Neural progenitor cell (in vitro differentiated cells): Measurements from ENCODE around the gene MAP3K3. TPM values are rescaled to one million over a fixed set of nuclear protein-coding genes. Genes with fewer than 3 reads are reported as not detected.

Experiments used
- DNase-seq: peaks from one replicate; pipeline ENCODE4 v3.0.0-alpha.2; 2016; ENCODE audit warnings: low spot score
- H2AFZ ChIP-seq: fragments of 200-600 bp; sonication (generic); replicated peaks from 2 replicates; pipeline ENCODE4 v1.6.1; 2016; ENCODE audit warnings: antibody characterized with exemption
- H3F3A ChIP-seq: fragments of 200-600 bp; sonication (generic); 2 replicates; pipeline ENCODE4 v1.6.1; 2016; ENCODE audit warnings: antibody characterized with exemption, low read depth
- H3K27ac ChIP-seq: fragments of 200-600 bp; sonication (generic); 2 replicates; pipeline ENCODE4 v1.5.1; 2016; ENCODE audit warnings: mild to moderate bottlenecking
- H3K27me3 ChIP-seq: fragments of 200-600 bp; sonication (generic); 2 replicates; pipeline ENCODE4 v1.6.1; 2016; ENCODE audit warnings: mild to moderate bottlenecking, moderate library complexity
- H3K36me3 ChIP-seq: fragments of 200-600 bp; sonication (generic); 2 replicates; pipeline ENCODE4 v1.5.1; 2016
- H3K4me1 ChIP-seq: fragments of 200-600 bp; sonication (generic); 2 replicates; pipeline ENCODE4 v1.6.1; 2016; ENCODE audit warnings: mixed run types
- H3K4me2 ChIP-seq: fragments of 200-600 bp; sonication (generic); 2 replicates; pipeline ENCODE4 v1.6.1; 2016
- H3K4me3 ChIP-seq: fragments of 200-600 bp; sonication (generic); 2 replicates; pipeline ENCODE4 v1.5.1; 2016
- H3K79me2 ChIP-seq: fragments of 200-600 bp; sonication (generic); 2 replicates; pipeline ENCODE4 v1.6.1; 2016; ENCODE audit warnings: low read depth
- H3K9ac ChIP-seq: fragments of 200-600 bp; sonication (generic); 2 replicates; pipeline ENCODE4 v1.6.1; 2016
- H3K9me3 ChIP-seq: fragments of 200-600 bp; sonication (generic); 2 replicates; pipeline ENCODE4 v1.5.1; 2016; ENCODE audit warnings: low read depth
- H4K20me1 ChIP-seq: fragments of 200-600 bp; sonication (generic); 2 replicates; pipeline ENCODE4 v1.6.1; 2016; ENCODE audit warnings: low read depth
- H3K27ac Mint-ChIP-seq: 3 replicates; pipeline ENCODE4 v1.8.0; 2021; ENCODE audit warnings: mixed read lengths
- H3K27me3 Mint-ChIP-seq: 2 replicates; pipeline ENCODE4 v1.8.0; 2022; ENCODE audit warnings: low read depth, mild to moderate bottlenecking, inconsistent platforms, moderate library complexity, mixed read lengths; ENCODE audit not compliant: insufficient read depth
- H3K36me3 Mint-ChIP-seq: 3 replicates; pipeline ENCODE4 v1.8.0; 2021; ENCODE audit warnings: mixed read lengths
- H3K4me1 Mint-ChIP-seq: 3 replicates; pipeline ENCODE4 v1.8.0; 2021; ENCODE audit warnings: mixed read lengths
- H3K4me3 Mint-ChIP-seq: 3 replicates; pipeline ENCODE4 v1.8.0; 2021; ENCODE audit warnings: mild to moderate bottlenecking, moderate library complexity, mixed read lengths
- H3K9me3 Mint-ChIP-seq: 3 replicates; pipeline ENCODE4 v1.8.0; 2020; ENCODE audit warnings: mixed read lengths
- EZH2 ChIP-seq: fragments of 200-600 bp; sonication (generic); IDR thresholded peaks from 2 replicates; pipeline ENCODE4 v1.6.1; 2017; ENCODE audit warnings: antibody characterized with exemption, mild to moderate bottlenecking, moderate library complexity
- EZH2phosphoT487 ChIP-seq: fragments of 200-600 bp; sonication (generic); IDR thresholded peaks from 2 replicates; pipeline ENCODE4 v1.6.1; 2017; ENCODE audit warnings: antibody characterized with exemption
- total RNA-seq: library from RNA; depleted of rRNA; stranded (reverse); fragments of >200 nt; gene quantifications from 2 replicates; pipeline ENCODE4 v1.2.3, GENCODE V29; 2015; ENCODE audit warnings: low replicate concordance
- TF ChIP-seq, protein P1 (sequence below): fragments of 200-600 bp; sonication (generic); IDR thresholded peaks from 2 replicates; pipeline ENCODE4 v1.5.1; 2017; ENCODE audit warnings: antibody characterized with exemption, mild to moderate bottlenecking

The MAP3K3 gene
- total RNA-seq, 1 donor from 2014 or later: 21.6 TPM

DNA sequence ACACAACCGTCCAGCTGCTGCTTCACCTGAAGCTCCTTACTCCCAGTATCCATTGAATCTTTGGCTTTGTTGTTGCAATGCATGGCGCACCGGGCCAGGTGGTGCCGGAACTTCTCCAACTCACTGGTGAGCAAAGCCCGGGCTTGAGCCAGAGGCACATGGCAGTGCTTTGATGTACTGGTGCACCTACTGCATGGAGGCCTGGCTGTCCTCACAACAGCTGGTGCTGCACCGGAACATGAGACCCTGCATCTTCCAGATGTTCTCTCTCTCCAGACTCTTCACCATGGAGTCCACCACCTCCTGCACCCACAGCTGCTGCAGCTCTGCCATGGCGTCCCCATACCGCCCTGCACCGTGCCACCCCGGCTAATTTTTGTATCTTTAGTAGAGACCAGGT is 11.4 kb upstream of the MAP3K3 start:
- H3K36me3 ChIP-seq: no peaks in the 10 kb centered on the region
- DNase-seq: no peak
- H3F3A ChIP-seq: peaks cover 7% of the 10 kb centered on the region
- H3K9me3 ChIP-seq: no peaks in the 10 kb centered on the region
- no peak for TF ChIP-seq EZH2phosphoT487
- TF ChIP-seq EZH2: no peak
- H3K4me1 Mint-ChIP-seq: no peaks in the 10 kb centered on the region
- H3K4me3 ChIP-seq: no peak overlapping the region
- H3K27me3 ChIP-seq: no peaks in the 10 kb centered on the region
- no peak overlapping the region for H3K27ac ChIP-seq
- no peak overlapping the region for H2AFZ ChIP-seq
- no peak overlapping the region for H3K27ac Mint-ChIP-seq
- no peaks in the 10 kb centered on the region for H3K79me2 ChIP-seq
- H3K9ac ChIP-seq: no peak overlapping the region
- no peak overlapping the region for H3K4me3 Mint-ChIP-seq
- H3K9me3 Mint-ChIP-seq: no peaks in the 10 kb centered on the region
- H3K4me2 ChIP-seq: no peak overlapping the region
- H3K27me3 Mint-ChIP-seq: no peaks in the 10 kb centered on the region
- no peaks in the 10 kb centered on the region for H3K4me1 ChIP-seq
- H4K20me1 ChIP-seq: no peaks in the 10 kb centered on the region
- H3K36me3 Mint-ChIP-seq: peaks cover 7% of the 10 kb centered on the region

DNA sequence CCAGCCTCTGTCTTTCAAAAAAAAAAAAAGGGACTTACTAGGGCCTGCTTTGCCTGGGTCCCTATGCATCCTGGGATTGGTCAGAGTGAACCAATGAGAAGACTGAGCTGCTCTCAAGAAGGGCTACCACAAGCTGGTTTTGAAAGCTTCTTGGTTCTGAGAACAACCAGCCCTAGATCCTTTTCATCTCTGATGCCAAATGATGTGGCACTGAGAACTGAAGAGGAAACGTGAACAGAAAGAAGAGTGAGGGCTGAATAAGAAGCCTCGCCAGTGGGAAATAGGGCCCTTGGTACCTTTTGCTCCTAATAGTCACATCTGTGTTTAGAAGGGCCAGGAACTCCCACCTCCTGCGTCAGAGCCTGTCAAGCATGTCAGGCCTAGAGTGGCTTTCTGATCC is 10.9 kb upstream of the MAP3K3 start:
- Histone ChIP-seq H2AFZ (no peak overlapping the region), H3K4me1 (no peaks in the 10 kb centered on the region), H4K20me1 (no peaks in the 10 kb centered on the region), H3K27ac (no peak overlapping the region), H3F3A (peaks cover 7% of the 10 kb centered on the region), H3K79me2 (no peaks in the 10 kb centered on the region), H3K9ac (no peak overlapping the region), H3K36me3 (no peaks in the 10 kb centered on the region), H3K9me3 (no peaks in the 10 kb centered on the region), H3K4me3 (no peak overlapping the region), H3K4me2 (no peak overlapping the region), H3K27me3 (no peaks in the 10 kb centered on the region)
- Mint-ChIP-seq H3K9me3 (no peaks in the 10 kb centered on the region), H3K36me3 (peaks cover 7% of the 10 kb centered on the region), H3K4me1 (no peaks in the 10 kb centered on the region), H3K27ac (no peak overlapping the region), H3K4me3 (no peak overlapping the region), H3K27me3 (no peaks in the 10 kb centered on the region)
- no peak for DNase-seq
- TF ChIP-seq EZH2 (no peak), EZH2phosphoT487 (no peak)
- TF ChIP-seq, protein P1, sequence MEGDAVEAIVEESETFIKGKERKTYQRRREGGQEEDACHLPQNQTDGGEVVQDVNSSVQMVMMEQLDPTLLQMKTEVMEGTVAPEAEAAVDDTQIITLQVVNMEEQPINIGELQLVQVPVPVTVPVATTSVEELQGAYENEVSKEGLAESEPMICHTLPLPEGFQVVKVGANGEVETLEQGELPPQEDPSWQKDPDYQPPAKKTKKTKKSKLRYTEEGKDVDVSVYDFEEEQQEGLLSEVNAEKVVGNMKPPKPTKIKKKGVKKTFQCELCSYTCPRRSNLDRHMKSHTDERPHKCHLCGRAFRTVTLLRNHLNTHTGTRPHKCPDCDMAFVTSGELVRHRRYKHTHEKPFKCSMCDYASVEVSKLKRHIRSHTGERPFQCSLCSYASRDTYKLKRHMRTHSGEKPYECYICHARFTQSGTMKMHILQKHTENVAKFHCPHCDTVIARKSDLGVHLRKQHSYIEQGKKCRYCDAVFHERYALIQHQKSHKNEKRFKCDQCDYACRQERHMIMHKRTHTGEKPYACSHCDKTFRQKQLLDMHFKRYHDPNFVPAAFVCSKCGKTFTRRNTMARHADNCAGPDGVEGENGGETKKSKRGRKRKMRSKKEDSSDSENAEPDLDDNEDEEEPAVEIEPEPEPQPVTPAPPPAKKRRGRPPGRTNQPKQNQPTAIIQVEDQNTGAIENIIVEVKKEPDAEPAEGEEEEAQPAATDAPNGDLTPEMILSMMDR: no peak

DNA sequence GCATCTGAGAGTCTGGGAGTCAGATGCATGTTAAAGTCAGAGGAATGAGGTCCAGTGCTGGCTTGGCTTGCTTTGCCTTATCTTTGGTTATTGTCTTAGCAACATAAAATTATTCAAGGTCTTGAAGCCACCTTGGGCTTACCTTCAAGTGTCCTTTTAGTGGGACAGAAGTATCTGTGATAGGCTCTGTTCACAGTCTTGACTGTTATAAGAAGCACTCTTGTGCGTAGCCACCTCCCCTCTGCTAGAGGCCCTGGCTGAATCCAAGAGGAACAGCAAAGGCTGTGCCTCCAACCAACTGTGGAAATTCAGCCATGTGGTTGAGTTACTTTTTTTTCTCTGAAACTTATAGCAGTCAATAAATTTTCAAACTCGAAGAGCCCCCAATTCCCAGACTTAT is 8.6 kb upstream of the MAP3K3 start:
- Histone ChIP-seq H3K79me2 (no peaks in the 10 kb centered on the region), H3K9me3 (no peaks in the 10 kb centered on the region), H3K9ac (no peak overlapping the region), H3K27me3 (no peaks in the 10 kb centered on the region), H4K20me1 (no peaks in the 10 kb centered on the region), H3K27ac (no peak overlapping the region), H3K4me1 (no peaks in the 10 kb centered on the region), H3F3A (peaks cover 7% of the 10 kb centered on the region), H2AFZ (no peak overlapping the region), H3K4me3 (no peak overlapping the region), H3K36me3 (no peaks in the 10 kb centered on the region), H3K4me2 (no peak overlapping the region)
- H3K27me3 Mint-ChIP-seq: no peaks in the 10 kb centered on the region
- H3K36me3 Mint-ChIP-seq: peaks cover under 1% of the 10 kb centered on the region
- no peak for TF ChIP-seq EZH2phosphoT487
- TF ChIP-seq, protein P1: no peak
- no peak for TF ChIP-seq EZH2
- H3K4me3 Mint-ChIP-seq: no peak overlapping the region
- H3K4me1 Mint-ChIP-seq: no peaks in the 10 kb centered on the region
- DNase-seq: no peak
- no peaks in the 10 kb centered on the region for H3K9me3 Mint-ChIP-seq
- H3K27ac Mint-ChIP-seq: no peak overlapping the region

DNA sequence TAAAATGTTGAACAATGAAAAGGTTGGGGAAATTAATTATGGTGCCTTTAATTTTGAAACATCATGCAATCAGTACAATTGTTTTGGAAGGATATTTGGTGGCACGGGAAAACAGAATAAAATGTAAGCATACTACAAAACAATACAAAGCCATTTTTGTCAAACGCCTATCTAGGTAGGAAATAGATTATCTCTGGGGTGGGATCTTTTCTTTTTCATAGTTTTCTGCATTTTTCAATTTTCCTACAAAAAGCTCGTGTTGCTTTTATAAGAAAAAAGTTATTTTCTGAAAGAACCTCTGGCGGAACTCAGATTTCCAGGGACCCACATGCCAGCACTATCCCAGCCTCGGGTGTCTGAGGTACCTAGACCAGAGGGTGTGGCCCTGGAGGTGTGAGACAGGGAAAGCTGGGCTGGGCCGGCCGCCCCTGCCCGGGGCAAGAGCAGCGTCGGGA is 961 bp upstream of the MAP3K3 start:
- peaks cover 14% of the 10 kb centered on the region for H3F3A ChIP-seq
- H3K79me2 ChIP-seq: peaks cover 33% of the 10 kb centered on the region
- DNase-seq: no peak
- peak overlapping the region; percentile 56 for H3K4me3 ChIP-seq
- TF ChIP-seq, protein P1: no peak
- TF ChIP-seq EZH2 (no peak), EZH2phosphoT487 (no peak)
- no peaks in the 10 kb centered on the region for H3K36me3 Mint-ChIP-seq
- peaks cover 24% of the 10 kb centered on the region for H3K4me1 Mint-ChIP-seq
- H3K4me3 Mint-ChIP-seq: peak overlapping the region; percentile 92
- H3K27me3 ChIP-seq: no peaks in the 10 kb centered on the region
- peak overlapping the region; percentile 9 for H2AFZ ChIP-seq
- peaks cover 13% of the 10 kb centered on the region for H3K4me1 ChIP-seq
- H3K36me3 ChIP-seq: no peaks in the 10 kb centered on the region
- no peak overlapping the region for H3K9ac ChIP-seq
- no peaks in the 10 kb centered on the region for H3K9me3 ChIP-seq
- no peak overlapping the region for H3K27ac Mint-ChIP-seq
- H4K20me1 ChIP-seq: peaks cover 32% of the 10 kb centered on the region
- H3K27ac ChIP-seq: peak overlapping the region; percentile 50
- peak overlapping the region; percentile 78 for H3K4me2 ChIP-seq
- H3K27me3 Mint-ChIP-seq: peaks cover 8% of the 10 kb centered on the region
- H3K9me3 Mint-ChIP-seq: no peaks in the 10 kb centered on the region
